ENCODE measurements around the gene TMEM100. TPM values are rescaled to one million over a fixed set of nuclear protein-coding genes. Genes with fewer than 3 reads are reported as not detected.

The TMEM100 gene
- total RNA-seq, 2 donors from 2014 or later = 2.9 to 5.6 TPM

- H3K27ac ChIP-seq = no peak overlapping the region
- TF ChIP-seq, protein P1, sequence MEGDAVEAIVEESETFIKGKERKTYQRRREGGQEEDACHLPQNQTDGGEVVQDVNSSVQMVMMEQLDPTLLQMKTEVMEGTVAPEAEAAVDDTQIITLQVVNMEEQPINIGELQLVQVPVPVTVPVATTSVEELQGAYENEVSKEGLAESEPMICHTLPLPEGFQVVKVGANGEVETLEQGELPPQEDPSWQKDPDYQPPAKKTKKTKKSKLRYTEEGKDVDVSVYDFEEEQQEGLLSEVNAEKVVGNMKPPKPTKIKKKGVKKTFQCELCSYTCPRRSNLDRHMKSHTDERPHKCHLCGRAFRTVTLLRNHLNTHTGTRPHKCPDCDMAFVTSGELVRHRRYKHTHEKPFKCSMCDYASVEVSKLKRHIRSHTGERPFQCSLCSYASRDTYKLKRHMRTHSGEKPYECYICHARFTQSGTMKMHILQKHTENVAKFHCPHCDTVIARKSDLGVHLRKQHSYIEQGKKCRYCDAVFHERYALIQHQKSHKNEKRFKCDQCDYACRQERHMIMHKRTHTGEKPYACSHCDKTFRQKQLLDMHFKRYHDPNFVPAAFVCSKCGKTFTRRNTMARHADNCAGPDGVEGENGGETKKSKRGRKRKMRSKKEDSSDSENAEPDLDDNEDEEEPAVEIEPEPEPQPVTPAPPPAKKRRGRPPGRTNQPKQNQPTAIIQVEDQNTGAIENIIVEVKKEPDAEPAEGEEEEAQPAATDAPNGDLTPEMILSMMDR (IDR thresholded peaks at IDR 0.05) = no peak
- TF ChIP-seq POLR2A (IDR thresholded peaks at IDR 0.05) = no peak
- ATAC-seq (no peak), DNase-seq (no peak)
- no peaks in the 10 kb centered on the region for H3K36me3 ChIP-seq (replicated peaks in 1 of 2; ENCODE audit: insufficient read depth in 1 of 2, low read depth in 2 of 2)
- H3K4me1 ChIP-seq = no peaks in the 10 kb centered on the region
- no peaks in the 10 kb centered on the region for H3K27me3 ChIP-seq
- H3K9me3 ChIP-seq = no peaks in the 10 kb centered on the region
- H3K4me3 ChIP-seq = no peak overlapping the region
- WGBS, 2 donors = 49 to 58% methylated on average over 12 of the region's 12 CpGs
- intact Hi-C loops (cut with DNase I) = no loop called here
Measured at GRCh38 chr17:55742272-55743102, 19.8 kb upstream of the TMEM100 start.

- intact Hi-C loops (cut with DNase I) = no loop called here
- H3K27ac ChIP-seq = no peak overlapping the region
- TF ChIP-seq, protein P1 (IDR thresholded peaks at IDR 0.05) = no peak
- no peak for TF ChIP-seq POLR2A (IDR thresholded peaks at IDR 0.05)
- no peaks in the 10 kb centered on the region for H3K4me1 ChIP-seq
- H3K27me3 ChIP-seq = no peaks in the 10 kb centered on the region
- DNase-seq (no peak), ATAC-seq (no peak)
- no peaks in the 10 kb centered on the region for H3K9me3 ChIP-seq
- H3K36me3 ChIP-seq (replicated peaks in 1 of 2; ENCODE audit: insufficient read depth in 1 of 2, low read depth in 2 of 2) = no peaks in the 10 kb centered on the region
- H3K4me3 ChIP-seq = no peak overlapping the region
- 72 to 73% methylated on average over 3 of the region's 3 CpGs for WGBS, 2 donors
Measured at GRCh38 chr17:55741356-55741700, 18.7 kb upstream of the TMEM100 start.

DNA sequence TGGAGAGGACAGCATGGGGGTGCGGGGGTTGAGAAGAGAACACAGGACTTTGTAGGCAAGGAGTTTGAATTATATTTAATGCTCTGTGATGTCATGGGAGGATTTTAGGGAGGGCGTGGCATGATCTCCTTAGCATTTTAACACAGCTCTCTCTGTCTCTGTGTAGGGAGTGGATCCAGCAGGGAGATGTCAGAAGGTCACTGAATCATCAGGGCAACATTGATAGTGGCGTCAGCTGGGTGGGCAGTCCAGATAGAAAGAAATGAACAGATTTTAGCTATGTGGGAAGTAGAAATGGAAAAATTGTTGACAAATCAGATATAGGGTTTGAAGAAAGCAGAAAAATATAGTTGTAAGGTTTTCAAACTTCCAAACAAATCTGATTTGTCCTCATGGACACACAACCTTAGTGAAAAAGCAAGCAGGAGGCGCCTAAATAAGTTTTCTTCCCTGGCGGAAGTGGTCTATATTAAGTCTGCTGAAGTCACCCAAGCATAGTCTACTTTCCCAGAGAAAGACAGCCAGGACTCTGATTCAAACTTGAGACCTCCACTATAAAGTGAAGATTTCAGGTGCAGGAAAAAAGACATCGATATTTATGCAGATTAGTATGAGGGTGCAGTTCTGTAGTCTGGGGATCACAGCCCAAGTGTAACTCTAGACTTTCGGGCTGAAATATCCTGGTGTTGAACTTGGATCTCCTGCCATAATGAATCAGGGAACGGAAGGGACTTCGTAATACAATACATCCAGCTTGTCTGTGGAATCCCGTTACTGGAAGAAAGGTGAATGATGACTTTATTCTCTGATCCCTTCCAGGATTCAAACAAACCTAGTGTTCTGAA is 18.1 kb upstream of the TMEM100 start:
- no peaks in the 10 kb centered on the region for H3K4me1 ChIP-seq
- 70 to 76% methylated on average over 10 of the region's 10 CpGs for WGBS, 2 donors
- intact Hi-C loops (cut with DNase I) = no loop called here
- DNase-seq = no peak
- H3K27me3 ChIP-seq = no peaks in the 10 kb centered on the region
- no peaks in the 10 kb centered on the region for H3K36me3 ChIP-seq (replicated peaks in 1 of 2; ENCODE audit: insufficient read depth in 1 of 2, low read depth in 2 of 2)
- TF ChIP-seq, protein P1 (IDR thresholded peaks at IDR 0.05) = no peak
- no peak for TF ChIP-seq POLR2A (IDR thresholded peaks at IDR 0.05)
- no peak for ATAC-seq
- H3K4me3 ChIP-seq = no peak overlapping the region
- H3K9me3 ChIP-seq = no peaks in the 10 kb centered on the region
- H3K27ac ChIP-seq = no peak overlapping the region

GRCh38 chr17:55737976-55738501 is 15.4 kb upstream of the TMEM100 start:
- intact Hi-C loops (cut with DNase I) = no loop called here
- Histone ChIP-seq H3K4me1 (no peaks in the 10 kb centered on the region), H3K27me3 (no peaks in the 10 kb centered on the region), H3K4me3 (no peak overlapping the region), H3K36me3 (replicated peaks in 1 of 2; ENCODE audit: insufficient read depth in 1 of 2, low read depth in 2 of 2) (no peaks in the 10 kb centered on the region), H3K9me3 (no peaks in the 10 kb centered on the region), H3K27ac (no peak overlapping the region)
- no peak for ATAC-seq
- no peak for DNase-seq
- no peak for TF ChIP-seq POLR2A (IDR thresholded peaks at IDR 0.05)
- TF ChIP-seq, protein P1 (IDR thresholded peaks at IDR 0.05) = no peak
- WGBS, 2 donors = 55 to 67% methylated on average over 4 of the region's 4 CpGs

Data from body of pancreas (tissue), 4 donors.